Stimulated activated CD4-positive, alpha-beta T cell treated with anti-CD3 and anti-CD28 coated beads, Interleukin-1b, Interleukin-23, amount 100 ng/mL, for 1 hour (primary cell): Measurements from ENCODE around the gene DGCR2.
"Not testable (repeated sequence)": the region's sequence is repeated elsewhere in the genome, so short reads cannot be mapped to it uniquely, and the experiment has no call there.

ENCODE experiments used
- DNase-seq, 2 donors: peaks; one replicate each; pipeline ENCODE4 v3.0.0-alpha.2; 2020; ENCODE audit warnings: low read depth in 2 of 2

DGCR2 gene

DNA sequence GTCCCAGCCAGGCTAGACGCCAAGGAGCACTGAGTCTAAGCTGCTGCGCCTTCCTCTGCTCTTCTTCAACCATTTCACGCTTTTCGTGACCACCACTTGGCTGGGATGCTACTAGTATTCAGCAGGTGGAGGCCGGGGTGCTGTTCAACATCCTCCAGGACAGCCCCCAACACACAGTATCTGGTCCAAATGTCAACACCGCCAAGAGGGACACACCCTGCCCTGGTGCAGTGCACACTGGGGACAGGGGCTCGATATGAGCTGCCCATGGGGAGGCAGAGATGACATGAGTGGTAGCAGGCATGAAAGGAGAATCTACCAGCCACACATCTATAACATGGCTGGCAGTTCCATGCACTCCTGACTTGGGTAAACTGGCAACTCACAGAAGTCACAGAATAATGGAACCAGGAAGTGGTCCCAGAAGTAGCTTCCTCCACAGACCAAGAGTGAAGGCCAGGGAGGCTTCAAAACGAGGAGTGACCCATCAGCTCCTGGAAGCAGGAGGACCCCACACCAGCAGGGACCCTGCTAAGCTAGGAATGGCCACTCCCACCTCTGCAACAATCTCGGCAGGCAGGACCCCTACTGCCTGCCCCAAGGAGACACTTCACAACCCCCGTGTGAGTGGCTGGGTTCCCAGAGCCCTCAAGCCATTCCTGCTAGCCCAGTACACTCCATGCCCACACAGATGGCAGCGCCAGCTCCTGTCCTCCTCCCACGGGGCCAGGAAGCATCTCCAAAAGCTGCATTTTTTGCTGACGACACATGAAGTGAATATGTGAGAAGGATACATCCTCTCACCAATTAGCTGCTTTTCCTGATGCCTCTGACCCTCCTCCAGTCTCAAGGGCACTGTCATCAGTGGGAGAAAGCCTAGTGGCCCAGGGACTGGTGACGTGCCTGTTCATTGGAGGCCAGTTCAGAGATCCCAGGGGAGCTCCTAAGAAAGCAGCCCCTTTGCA is 78.8 kb downstream of the DGCR2 start:
- no peak for DNase-seq

- DNase-seq: no peak
Measured at GRCh38 chr22:19042285-19043120, 79.7 kb downstream of the DGCR2 start.

DNA sequence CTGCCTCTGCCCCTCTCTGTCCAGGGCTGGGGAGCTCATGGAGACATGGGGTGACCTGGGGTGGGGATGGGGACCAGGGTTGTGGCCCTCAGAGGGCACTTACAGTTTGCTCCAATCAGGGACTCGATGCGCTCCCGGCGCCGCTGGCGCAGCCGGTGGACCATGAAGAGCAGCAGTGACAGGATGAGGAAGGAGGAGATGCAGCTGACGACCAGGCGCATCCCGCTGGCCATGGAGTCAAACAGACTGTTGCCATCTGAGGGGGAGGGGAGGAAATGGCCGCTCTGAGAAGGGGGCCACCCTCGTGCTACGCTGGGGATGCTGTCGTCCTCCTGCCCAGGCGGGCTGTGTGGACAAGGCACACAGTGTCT is 80.5 kb downstream of the DGCR2 start:
- DNase-seq: no peak

DNA sequence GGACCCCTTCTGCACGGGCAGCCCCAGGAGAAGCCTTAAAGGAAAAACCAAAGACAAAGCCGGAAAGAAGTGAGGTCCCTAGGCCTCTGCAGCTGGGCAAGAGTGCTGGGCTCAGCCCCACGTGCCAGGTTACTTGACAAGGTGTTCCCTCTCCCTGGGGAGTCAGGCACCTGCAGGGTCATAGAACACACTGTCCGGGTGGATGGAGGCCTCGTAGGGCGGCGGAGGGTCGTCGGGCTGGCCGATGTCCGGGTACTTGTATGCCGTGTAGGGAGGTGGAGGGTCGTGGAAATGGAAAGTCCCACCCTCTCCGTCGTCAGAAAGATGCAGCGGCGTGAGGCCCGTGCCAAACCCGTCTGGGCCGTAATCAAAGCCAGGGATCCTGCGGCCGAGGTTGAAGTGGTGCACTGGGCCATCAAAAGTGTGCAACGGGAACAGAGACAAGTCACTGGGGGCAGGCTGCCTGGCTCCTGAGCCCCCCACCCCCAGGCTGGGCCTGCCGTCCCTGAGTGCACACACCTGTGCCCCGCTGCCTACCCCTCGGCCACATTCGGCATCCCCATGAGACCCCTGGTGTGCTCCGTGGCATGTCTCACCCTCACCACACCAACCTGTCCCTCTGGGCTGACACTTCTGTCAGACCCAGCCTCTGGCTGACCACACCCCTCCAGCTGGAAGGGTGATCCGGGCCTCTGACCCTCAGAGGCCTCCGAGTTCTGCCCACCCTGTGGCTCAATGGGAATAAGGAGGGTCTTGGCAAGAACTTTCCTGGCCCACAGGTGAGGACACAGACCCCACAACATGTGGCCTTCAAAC is 81.1 kb downstream of the DGCR2 start:
- no peak for DNase-seq

DNA sequence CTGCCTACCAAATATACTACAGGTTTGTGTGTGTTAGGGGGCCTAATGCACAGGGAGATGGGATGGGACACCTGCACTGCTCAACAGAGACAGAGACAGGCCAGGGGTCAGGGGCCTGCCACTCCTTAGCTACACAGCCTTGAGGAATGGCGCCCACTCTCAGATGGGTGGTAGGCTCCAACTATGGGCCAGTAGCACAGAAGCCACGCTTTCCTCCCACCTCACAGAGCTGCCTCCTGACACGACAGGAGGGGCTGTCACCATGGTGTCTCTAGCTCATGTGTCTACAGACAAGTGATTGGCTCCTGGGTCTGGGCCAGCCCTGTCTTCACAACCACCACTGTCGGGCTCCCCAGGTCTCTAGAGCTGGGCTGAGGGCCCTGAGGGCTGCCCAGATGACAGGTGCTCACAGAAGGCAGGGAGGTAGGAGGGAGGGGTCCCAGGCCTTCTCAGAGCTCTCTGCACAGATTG is 81.8 kb downstream of the DGCR2 start:
- no peak for DNase-seq

GRCh38 chr22:19039796-19040280 is 82.4 kb downstream of the DGCR2 start:
- no peak for DNase-seq

DNA sequence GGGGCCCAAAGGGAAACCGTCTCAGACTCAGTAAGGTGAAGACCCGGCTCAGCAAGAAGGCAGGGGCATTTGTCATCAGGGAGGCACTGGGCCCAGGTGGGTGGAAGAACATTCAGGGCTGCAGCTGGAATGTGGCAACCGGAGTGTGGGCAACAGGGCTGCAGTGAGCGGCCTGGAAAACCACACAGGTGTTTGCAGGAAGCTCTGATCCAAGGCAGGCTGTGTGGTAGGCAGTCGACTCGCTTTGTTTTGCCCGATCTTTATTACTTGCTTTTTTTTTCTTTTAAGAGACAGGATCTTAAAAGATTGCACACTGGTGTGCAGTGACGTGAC is 82.8 kb downstream of the DGCR2 start:
- DNase-seq: no peak

DNA sequence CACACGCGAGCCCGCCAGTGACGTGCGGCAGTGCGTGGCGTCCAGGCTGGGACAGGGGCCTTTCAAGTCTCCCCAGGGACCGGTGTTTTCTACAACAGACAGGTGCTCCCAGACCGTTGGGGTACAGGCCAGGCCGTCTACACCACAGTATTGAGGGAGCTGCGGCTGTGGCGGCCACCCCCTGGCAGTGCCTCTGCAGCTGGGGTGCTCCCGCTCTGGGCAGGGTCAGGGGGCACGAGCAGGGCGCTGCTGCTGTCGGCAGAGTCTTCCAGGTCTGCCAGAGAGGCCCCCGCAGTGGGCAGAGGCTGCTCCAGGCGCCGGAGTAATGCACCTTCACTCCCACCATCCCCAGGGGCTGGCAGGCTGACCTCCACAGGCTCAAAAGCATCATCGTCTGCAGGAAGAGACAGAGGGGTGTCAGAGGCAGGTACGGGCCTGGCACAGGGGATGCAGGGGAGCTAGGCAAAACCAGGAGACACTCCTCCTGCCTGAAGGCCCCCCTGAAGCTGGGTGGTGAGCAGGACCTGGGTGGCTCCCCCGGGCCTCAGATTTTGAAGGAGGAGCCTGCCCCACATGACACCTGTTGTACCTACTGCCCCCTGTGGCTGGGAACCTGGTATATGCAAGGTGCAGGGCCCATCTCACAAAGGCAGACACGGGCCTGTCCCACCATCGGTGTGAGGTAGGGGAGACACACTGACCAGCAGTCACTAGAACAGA is 83.3 kb downstream of the DGCR2 start:
- no peak for DNase-seq

DNA sequence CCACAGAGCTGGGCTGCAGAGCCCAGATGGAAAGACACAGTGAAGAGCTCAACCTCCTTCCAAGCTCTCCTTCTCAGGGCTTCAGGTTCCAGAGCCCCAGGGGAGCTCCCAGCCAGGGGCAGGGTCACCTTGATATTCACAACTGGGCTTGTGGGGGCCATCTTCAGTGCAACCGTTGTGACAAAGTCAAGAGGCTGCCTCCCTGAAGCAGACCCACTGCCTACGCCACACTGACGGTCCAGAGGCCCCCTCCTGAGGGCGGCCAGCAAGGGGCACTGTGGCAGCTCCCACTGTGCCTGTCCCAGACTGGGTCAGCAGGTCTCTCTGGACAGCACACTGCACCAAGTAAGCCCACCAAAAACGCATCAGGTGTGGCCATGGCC is 84.1 kb downstream of the DGCR2 start:
- DNase-seq: no peak

GRCh38 chr22:19037282-19038163 is 84.7 kb downstream of the DGCR2 start:
- DNase-seq: no peak

DNA sequence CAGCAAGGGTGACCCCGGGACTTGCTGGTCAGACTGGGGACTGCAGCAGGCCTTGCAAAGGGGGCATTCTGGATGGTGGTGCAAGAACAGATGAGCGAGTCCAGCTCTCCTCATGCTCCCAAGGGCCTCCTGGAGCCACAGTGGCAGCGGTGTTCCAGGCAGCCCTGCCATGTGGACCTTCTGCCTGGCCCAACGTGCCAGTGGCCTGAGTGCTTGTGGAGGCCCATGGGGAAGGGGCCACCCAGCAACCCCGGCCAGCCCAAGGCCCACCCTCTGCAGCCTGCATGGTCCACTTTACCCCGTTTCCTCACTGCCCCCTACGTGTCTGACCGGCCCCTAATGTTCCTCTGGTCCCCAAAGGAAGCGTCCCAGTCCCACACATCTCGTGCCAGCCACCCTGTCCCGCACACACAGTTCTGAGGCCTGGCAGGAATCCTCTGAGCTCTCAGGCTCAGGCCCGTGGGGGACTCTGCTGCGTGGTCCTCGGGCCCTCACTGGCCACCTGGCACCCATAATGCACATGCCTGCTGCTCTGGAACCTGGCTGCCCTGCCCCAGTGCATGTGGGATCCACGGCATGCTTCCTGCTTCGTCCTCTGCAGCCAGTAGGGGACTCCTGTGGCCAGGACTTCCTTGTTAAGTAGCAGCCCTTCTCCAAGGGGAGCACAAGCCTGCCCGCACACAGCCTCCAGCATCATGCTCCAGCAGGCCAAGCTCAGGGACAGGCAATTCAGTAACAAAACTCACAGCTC is 85.5 kb downstream of the DGCR2 start:
- DNase-seq: no peak

DNA sequence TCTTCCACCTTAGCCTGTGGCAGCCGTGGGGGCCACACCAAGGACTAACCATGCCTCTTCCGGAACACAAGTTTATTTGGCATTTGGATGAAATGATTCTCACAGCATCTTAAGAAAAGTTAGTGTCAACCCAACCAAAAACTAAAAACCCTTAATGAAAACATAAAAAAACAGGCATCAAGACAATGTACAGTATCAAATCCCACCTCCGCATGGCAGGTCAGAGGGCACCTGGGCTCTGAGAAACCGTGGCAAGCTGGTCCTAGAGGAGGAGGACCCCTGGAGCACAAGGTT is 86.0 kb downstream of the DGCR2 start:
- no peak for DNase-seq

- no peak for DNase-seq
Measured at GRCh38 chr22:19035474-19036228, 86.6 kb downstream of the DGCR2 start.

DNA sequence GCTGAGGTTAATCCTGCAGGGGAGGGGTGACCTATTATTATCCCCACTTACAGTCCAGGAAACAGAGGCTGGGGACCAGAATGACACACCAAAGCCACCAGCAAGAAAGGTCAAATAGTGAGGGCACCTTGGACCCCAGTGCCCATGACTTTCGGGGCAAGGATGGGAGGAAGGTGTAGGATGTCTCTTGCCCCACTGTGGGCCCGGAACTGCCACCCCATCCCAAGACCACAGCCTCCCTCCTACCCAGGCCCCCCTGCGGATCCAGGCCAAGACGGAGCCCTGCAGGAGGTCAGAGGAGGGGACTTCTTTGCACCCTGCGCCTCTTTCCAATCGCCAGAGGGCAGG is 87.1 kb downstream of the DGCR2 start:
- DNase-seq: not testable (repeated sequence)

DNA sequence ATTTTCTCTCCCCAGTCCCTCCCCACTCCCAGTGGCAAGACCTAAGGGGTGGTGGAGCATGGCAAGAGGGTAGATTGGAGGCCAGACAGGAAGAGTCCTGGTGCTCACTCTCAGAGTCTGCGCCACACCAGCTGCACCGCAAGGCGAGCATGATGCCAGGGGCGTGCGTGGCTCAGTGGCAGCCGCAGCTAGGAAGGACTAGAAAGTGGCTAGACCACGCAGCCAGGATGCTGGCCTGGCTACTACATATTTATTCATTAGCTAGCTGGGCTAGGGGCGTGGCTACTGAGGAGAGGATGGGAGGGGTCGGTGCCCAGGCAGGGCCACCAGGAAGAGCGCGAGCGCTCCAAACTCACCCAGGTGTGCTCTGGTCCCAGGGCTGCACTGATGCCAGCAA is 87.5 kb downstream of the DGCR2 start:
- not testable (repeated sequence) for DNase-seq

DNA sequence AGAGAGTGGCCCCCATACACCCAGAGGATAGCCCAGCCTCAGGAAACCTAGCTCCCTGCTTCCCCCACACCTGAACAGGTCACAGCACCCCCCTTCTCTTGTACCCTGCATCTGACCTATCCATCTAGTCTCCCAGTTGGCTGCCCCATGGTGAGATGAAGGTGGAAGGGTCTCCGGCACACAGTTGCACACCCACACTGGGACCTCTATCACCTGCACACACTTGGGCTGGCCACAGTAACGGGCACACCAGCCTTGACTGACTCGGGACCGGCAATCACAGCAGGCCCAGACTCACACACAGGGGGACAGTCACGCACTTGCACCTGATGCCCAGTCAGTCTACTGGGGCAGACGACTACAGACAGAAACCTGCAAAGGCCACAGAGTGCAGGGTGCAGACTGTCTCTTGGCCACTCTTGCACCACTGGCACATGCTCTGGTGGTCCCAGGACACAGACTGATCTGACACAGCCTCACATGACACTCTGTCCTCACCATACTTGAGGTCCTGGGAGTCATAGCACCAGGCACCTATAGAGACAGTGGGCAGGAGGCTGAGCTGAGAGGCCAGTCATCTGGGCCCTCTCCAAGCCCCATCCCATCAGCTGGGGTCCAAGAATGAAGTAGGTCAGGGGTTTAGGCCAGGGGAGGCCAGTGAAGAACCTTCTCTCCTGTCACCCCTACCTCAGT is 88.0 kb downstream of the DGCR2 start:
- not testable (repeated sequence) for DNase-seq

DNA sequence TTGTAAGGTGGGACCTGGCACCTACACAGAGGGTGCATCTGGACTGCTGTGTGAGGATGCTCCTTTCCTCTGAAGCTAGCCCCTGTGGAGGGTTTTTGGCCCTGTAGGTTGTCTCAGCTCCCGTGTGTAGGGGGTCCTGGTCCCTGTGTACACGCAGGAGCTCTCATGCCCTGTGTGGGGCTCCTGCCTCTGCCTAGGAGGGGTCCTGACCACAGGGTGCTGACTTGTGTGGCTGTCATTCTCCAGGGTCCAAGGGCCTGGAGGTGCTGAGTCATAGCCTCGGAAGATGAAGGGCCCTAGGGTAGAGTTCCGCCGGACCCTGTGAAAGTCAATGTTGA is 88.7 kb downstream of the DGCR2 start:
- not testable (repeated sequence) for DNase-seq

GRCh38 chr22:19032898-19033567 is 89.2 kb downstream of the DGCR2 start:
- DNase-seq: not testable (repeated sequence)
